Non-pigmented ciliary epithelial cell (primary cell): Measurements from ENCODE around the gene TRPV5.
"Not testable (repeated sequence)": the region's sequence is repeated elsewhere in the genome, so short reads cannot be mapped to it uniquely, and the experiment has no call there.

Source experiments
- DNase-seq: peaks from one replicate; pipeline ENCODE4 v3.0.0-alpha.2; 2010; ENCODE audit warnings: low read depth

Gene TRPV5

DNA sequence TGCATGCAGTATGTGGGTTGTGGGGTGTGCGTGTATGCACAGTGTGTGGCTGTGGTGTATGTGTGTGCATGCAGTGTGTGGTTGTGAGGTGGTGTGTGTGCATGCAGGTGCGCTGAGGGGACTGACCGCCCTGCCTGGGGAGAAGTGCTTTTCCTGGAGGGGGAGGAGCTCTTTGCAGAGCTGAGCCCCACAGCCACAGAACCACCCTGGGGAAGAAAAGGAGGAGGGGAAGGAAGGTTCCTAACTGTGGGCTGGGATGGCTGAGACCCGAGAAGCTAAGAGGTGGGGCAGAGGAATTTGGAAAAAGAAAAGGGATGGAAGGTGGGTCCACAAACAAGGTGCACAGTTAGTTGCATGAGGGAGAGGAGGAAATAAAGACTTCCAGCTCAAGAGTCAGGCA is at the start of gene TRPV5:
Gene TRPV5 (minus strand): TSS at position 123 of the 400 bp plus-strand sequence. CDS start 287 bp downstream, outside the sequence.
- no peak for DNase-seq

DNA sequence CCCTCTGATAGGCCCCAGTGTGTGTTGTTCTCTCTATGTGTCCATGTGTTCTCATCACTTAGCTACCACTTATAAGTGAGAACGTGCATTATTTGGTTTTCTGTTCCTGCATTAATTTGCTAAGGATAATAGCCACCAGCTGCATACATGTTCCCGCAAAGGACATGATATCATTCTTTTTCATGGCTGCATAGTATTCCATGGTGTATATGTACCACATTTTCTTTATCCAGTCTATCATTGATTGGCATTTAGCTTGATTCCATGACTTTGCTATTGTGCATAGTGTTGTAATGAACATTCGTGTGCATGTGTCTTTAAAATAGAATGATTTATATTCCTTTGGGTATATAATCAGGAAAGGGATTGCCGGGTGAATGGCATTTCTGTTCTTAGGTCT is 44.9 kb upstream of the TRPV5 start:
- not testable (repeated sequence) for DNase-seq

DNA sequence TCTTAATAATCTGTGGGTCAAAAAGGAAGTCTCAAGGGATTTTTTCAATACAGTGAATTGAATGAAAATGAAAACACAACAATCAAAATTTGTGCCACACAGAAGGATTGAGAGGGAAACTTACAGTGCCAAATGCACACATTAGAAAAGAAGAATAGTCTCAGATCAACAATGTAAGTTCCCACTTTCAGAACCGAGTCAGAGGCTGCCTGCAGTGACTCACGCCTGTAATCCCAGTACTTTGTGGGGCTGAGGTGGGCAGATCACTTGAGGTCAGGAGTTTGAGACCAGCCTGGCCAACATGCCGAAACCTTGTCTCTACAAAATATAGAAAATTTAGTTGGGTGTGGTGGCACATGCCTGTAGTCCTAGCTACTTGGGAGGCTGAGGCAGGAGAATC is 41.1 kb upstream of the TRPV5 start:
- no peak for DNase-seq

DNA sequence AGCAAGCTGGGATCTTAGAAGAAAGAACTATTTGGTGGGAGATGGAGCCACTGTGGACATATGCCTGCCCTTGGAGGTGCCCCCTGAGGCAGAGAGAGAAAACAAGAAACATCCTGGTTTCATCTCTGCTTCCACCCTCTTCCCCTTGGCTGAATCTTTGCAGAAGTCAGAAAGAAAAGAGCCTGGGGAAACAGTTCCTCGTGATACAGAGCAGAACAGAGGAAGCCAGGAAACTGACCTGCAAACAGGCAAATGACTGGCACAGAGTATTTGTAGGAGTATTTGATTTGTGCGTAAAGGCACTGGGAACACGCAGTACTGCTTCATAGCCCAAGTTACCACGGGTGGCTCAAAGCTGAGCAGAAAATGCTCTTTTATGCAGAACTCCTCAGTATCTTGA is 35.6 kb upstream of the TRPV5 start:
- DNase-seq: no peak

DNA sequence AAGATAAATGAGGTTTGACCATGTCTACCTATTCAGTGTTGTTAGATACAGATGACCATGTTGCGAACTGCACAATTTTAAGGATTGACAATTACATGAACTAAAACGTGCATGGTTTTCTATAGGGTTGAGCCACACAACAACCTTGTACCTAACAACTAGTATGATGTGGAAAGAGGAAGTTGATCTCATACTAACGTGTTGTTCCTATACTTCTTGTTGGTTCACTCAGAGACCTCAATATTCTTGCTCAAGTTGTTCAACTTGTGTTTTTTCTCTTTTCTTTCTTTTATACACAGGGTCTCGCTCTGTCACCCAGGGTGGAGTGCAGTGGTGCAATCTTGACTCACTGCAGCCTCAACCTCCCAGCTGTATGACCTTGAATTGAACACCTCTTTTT is 34.7 kb upstream of the TRPV5 start:
- DNase-seq: no peak

DNA sequence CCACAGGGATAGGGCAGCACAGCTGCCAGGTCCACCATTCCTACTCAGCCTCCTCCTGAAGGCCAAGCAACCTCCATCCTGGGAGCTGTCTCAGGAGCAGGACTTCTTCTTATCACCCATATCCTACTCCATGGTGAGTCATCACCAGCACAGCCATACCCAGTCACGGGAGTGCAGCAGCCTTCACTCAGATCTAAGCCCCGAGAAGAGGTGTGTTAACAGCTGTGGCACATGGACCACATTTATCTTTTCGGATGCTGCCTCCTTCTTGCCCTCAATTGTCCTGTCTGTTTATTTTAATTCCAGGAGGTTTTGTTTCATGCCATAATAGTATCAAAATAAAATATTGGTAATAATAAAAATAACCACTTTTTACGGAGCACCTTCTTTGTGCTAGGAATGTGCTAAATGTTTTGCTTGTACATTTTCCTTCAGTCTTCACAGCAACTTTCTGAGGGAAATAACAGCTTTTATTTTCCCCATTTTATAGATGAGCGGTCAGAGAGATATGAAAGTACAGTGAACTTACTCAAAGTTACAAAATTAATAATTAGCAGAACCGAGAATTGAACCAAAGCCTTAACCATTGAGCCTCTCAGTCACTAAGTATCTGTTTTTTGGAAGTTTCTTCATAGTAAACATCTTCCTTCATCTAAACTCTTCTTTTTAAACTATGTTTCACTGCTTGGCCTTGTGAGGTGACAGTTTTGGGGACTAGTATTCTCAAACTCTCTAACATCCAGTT is 31.1 kb upstream of the TRPV5 start:
- no peak for DNase-seq

DNA sequence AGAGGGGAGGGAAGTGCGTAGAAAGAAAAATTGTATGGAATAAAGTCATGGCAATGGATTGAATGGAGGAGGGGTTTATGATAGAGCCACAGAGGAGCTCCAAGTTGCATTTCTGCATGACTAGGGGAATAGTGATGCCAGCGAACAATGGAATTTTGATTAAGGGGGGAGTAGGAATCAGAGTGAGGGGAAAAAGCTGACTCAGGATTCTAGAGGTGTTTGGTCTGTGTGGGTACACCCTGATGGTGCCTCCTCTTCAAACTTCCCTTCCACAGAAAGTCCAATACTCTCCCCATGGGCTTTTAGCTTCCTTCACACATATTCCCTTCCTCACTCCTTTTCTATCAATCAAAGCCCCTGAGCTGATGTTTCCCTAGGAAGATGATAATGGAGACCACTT is 30.4 kb upstream of the TRPV5 start:
- no peak for DNase-seq

DNA sequence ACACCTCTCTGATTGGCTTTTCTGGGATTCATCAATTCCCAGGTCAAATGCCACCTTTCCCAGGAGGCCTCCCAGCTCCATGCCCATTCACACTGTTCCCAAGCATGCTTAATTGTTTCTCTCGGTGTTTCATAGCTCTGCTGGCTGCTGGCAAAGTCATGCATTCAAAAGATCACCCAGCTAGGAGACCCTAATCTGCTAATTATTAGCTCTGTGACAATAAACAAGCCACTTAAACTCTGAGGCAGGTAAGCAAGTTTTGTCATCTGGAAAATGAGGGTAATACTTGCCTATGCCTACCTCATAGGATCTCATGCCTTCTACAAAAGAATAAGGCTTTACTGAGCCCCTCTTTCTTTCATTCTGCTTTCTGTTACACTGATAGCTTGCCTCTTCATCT is 29.4 kb upstream of the TRPV5 start:
- no peak for DNase-seq

DNA sequence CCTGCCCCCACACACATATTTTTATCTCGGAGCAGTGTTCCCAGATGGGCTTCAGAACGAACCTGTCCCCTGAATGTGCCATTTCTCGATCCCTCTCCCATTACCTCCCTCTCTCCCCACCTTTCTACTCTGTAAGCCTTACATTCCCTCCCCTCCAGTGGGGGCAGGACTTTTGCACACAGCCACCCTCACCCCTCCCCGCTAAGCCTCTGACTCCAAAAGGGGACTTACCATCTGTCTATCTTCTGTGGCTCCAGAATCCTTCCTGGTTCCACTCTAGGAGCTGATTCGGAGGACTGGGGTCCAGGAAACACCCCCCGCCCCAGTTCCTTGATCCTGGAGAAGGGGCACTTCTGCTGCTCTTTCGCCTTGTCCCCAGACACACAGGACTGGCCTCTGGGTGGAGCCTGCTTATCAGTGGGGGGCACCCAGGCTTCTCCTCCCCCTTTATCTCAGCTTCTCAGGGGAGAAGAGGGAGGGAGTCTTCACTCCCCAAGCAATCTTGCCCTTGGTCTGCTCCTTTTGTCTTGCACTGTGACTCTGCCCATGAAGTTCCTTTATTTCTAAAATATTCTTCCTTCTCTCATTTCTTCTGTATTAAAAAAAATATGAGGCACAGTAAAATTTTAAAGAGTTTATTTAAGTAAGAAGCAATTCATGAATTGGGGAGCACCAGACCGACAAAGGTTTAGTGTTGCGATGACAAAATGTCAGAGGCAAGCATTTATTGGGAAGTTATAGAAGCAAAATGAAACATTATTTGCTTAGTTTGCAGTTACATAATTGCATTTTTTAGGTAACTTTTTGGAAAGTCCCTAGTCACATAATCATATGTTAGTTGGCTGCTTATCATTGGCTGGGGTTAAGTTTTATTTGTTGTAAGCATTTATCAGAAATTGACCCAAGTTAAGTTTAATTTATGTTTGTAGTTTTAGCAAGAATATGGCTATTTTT is 28.7 kb upstream of the TRPV5 start, which contains the start of gene KEL:
Gene KEL (minus strand): TSS at position 391 of the 954 bp plus-strand sequence. CDS start 157 bp downstream, at position 234.
- no peak for DNase-seq

DNA sequence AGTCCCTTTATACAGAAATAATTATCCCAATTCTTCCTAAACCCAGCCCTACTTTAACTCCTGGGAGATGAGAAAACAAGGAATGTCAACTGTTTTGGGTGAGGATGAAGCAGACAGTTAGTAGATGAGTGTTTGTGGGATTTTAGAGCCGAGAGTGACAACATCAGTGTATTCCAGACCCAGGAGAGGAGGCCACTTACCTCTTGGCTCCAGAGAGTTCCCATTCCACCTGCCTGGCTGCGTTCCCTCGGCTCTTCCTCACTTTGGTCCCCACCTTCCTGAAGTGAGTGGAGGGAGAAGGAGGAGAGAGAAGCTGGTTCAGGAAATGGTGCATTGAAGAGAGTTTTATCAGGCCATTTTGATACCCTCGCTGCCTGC is 28.0 kb upstream of the TRPV5 start:
- no peak for DNase-seq

DNA sequence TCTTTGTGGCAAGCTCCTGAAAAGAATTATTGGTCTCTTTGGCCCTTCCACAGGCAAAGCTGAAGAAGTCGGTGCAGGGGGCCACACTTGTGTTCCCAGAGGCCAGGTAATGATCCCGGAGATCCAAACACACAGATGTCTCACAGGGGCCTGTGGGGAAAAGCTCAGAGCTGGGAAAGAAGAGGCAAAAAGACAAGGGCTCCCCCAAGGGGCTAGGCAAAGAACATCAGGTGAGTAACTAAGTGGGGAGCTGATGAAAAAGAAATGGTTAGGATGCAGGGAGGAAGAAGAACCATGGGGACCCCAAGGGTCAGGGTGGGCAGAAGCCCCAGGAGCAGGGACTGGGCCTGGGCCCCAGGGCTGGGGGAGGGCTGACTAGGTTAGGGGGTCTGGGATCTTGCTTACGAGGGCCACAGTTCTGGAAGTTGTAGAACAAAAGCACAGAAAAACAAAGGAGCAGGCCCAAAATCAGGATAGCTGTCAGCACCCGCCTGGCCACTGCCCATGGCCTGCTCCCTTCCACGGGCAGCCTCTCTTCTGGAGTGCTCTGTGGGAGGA is 27.5 kb upstream of the TRPV5 start:
- DNase-seq: no peak

DNA sequence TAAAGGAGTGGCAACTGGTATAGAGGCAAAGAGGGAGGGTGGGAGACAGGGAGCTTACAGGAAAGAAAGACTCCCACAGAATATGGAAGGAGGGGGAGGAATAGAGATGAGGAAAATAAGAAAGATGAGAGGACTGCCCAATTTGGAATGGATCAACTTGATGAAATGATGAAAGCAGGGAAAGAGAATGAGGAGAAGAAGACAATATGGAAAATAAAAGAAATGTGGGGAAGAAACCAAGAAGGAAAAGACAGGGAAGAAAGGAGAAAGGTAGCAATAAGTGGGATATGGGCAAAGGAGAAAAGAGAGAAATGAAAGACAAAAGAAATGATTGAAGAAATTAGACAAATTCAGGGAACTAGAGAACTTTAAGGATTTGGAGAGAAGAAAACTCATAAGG is 25.7 kb upstream of the TRPV5 start:
- DNase-seq: no peak

DNA sequence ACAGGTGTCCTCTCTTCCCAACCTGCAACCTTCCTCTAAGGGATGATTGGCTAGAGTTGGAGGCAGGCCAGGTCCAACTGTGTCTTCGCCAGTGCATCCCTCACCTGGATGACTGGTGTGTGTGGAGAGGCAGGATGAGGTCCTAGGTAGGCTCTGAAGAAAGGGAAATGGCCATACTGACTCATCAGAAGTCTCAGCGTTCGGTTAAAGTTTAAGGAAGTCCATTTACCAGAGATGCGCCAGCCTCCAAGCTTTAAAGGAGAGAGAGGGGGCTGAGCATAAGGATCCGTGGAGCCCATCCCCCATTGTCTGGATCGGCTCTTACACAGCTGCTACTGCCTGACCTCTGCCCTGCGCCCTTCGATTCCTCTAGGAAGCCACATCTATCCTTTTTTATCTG is 24.2 kb upstream of the TRPV5 start:
- DNase-seq: no peak

DNA sequence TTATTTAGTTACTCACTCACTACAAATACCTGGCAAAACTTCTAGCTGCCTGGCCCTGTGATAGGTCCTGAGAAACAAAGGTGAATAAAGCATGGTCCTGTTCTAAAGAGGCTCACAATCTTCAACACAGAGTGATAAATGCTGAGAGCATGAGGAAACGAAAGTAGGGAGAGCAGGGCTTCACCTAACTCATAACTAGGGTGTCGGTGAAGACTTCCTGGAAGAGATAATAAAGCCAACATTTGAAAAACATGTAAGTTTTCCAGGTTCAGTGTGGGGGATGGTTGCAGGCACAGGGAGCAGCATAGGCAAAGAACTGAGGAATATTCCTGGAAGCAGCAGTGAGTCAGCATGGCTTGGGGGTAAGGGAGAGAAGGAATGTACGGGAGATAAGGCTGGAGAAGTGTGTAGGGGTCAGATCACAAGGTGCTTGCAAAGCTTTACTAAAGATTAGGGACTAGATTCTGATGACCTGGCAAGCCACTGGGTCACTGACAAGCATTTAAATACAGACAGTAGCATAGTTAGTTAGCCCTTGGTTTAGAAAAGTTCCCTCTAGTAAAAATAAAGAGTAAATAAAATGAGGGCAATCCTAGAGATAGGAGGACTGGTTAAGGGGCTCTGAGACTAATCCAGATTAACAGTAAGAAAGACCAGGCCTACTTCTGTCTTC is 23.5 kb upstream of the TRPV5 start:
- no peak for DNase-seq

DNA sequence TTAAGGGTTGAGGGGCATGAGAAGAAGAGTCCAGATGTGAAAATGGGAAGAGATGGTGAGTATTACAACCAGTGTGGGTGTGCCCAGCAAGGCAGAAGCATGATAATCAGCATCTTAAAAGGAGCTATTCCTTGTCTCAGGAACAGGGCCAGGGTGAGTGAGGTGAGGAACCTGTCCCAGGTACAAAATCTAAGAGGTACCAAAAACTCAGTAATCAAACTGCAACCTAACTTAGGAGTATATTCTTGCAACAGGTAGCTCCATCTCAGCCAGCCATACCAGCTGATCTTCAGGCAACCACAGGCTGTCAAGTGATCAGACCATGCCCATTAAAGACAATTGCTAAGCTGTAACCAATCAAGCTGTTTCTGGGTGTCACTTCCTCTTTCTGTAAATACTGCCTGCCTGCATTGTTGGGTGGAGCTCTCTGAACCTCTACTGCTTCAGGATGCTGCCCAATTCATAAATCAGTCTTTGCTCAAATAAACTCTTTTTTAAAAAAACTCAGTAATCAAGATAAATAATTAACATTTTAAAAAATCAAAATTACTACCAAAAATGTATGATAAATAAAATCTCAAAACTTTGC is 21.2 kb upstream of the TRPV5 start:
- no peak for DNase-seq

DNA sequence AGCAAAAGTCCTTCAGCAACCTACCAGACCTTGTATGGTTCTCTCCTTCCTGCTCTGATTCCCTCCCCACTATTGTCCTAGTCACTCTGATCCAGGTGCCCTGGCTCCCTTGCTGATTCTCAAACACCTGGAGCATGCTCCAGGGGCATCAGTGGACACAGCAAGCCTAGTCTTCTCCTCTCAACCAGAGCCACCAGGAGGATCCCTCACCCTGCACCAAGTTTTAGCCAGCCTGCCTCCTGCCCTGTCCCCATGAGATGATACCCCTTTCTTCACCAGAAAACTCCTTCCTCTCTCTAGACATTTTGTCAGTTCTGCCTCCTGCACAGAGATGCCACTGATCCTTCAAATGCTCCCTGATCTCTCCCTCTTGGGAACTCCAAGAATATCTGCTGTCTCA is 16.7 kb upstream of the TRPV5 start:
- DNase-seq: no peak

DNA sequence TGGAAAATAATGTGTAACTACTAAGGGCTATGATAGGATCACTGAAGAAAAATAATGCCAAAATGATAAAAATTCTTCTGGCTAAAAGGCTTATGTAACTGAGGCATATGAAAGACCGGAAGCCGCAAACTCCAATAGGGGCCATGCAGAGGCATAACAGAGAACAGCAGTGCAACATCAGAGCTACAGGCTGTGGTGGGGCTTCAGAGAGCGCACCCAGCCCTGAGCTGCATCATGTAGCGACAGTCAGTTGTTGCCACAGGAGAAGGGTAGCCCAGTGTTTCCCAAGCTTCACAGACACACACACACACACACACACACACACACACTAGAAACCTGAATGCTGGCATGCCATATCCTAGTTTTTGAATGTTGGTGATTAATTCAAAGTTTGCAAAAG is 15.1 kb upstream of the TRPV5 start:
- DNase-seq: no peak

DNA sequence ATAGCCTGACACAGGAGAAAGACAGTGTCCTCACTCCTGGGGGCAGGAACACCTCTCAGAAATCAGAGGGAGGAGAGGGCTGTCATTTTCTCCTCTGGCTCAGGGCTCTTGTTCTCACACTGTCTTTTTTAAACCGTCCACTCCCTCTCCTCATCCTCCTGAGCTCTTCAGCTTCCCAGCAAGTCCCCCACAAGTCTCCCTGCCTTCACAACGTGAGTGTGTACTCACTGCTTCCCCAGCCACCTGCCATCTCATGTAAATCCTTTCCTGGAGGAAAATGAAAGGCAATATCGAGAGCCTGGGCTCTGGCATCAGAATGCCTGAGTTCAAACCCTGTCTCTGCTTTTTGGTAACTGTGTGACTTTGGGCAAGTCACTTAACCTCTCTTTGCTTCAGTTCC is 11.5 kb upstream of the TRPV5 start:
- no peak for DNase-seq

DNA sequence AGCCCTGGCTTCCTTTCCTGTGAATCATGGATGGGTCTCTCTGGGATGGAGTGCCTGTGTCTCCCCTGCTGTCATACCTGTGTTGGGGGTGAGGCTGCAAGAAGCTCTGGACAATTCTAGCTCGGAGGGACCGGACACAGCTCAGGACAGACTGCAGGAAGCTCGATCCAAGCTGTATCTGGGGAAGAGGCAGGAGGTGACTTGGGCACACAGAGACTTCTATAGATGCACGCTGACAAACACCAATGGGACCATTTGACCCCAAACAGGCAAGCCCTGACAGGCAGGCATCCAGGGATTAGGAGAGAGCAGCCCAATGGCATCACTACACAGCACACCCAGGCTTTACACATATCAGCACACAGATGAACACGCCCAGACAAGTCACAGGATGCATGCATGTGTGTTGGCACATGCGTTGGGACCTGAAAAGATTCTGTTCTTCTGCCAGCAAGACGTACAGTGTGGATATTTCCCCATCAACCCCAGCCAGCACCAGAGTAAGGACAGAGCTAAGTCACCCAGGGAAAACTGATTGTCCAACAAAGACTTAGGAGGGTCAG is 10.2 kb upstream of the TRPV5 start:
- DNase-seq: no peak

DNA sequence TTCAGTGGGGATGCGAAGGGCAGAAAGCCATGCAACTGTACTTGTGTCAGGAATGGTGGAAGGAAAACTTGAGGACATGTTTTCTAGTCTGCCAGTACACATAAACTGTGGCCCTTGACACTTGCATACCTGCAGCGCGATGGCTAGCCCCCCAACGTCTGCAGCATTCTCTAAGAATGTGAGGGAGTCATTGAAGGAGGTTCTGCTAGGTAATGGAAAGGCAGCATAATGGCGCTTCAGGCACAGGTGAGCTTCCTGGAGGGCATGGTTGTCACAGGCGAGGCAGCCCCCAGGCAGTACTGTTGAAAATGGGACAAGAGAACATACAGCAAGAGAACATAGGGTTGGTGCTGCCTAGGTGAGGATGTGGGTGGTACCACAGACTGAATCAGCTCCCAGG is 9.2 kb upstream of the TRPV5 start:
- no peak for DNase-seq

DNA sequence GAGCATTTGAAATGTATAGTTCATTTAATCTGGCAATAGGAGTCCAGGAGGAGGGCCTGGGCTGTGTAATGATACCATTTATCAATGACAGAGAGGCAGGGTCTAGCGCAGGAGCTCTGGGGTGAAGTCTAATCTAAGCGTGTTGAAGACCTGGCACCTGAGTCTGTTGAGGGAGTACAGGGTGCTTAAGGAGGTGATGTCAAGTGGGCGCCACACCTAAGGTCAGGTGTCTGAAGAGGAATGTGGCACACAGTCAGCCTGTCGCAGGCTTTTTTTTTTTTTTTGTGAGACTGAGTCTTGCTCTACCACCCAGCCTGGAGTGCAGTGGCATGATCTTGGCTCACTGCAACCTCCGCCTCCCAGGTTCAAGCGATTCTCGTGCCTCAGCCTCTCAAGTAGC is 8.0 kb upstream of the TRPV5 start:
- no peak for DNase-seq
